CD14-positive monocyte (primary cell): ENCODE measurements around the gene EPSTI1. TPM values are rescaled to one million over a fixed set of nuclear protein-coding genes. Genes with fewer than 3 reads are reported as not detected.

Experiments used
- DNase-seq, 3 donors: peaks; one replicate each; pipeline ENCODE4 v3.0.0-alpha.2; 2011 to 2022
- H2AFZ ChIP-seq: 2 replicates; pipeline ENCODE4 v1.6.0; 2012; ENCODE audit warnings: mild to moderate bottlenecking, low read depth, low read length, inconsistent platforms; ENCODE audit not compliant: insufficient read depth, poor library complexity, severe bottlenecking
- H3K27ac ChIP-seq, 2 donors: 1 replicate in 1 of 2; 2 replicates in 1 of 2; pipeline ENCODE4 v1.5.1; 2012 to 2013; ENCODE audit warnings: low read length in 2 of 2, control low read depth in 1 of 2, inconsistent platforms in 1 of 2, low read depth in 1 of 2, mild to moderate bottlenecking in 1 of 2
- H3K27me3 ChIP-seq, 2 donors: one replicate each; pipeline versions ENCODE4 v1.6.0 to v1.6.1; 2011 to 2013; ENCODE audit warnings: low read length in 2 of 2; ENCODE audit not compliant: control insufficient read depth in 2 of 2, insufficient read depth in 2 of 2
- H3K36me3 ChIP-seq, 2 donors: replicated peaks in 1 of 2; 1 replicate in 1 of 2; 2 replicates in 1 of 2; pipeline versions ENCODE4 v1.5.1 to v1.6.1; 2012 to 2013; ENCODE audit warnings: low read length in 2 of 2, control low read depth in 1 of 2, inconsistent platforms in 1 of 2, mild to moderate bottlenecking in 1 of 2; ENCODE audit not compliant: insufficient read depth in 2 of 2, control insufficient read depth in 1 of 2
- H3K4me1 ChIP-seq, 2 donors: 1 replicate in 1 of 2; 2 replicates in 1 of 2; pipeline versions ENCODE4 v1.5.1 to v1.6.1; 2012 to 2013; ENCODE audit warnings: low read length in 2 of 2, control low read depth in 1 of 2, inconsistent platforms in 1 of 2, mild to moderate bottlenecking in 1 of 2, moderate library complexity in 1 of 2; ENCODE audit not compliant: insufficient read depth in 2 of 2, control insufficient read depth in 1 of 2
- H3K4me2 ChIP-seq: replicated peaks from 2 replicates; pipeline ENCODE3; 2012; ENCODE audit warnings: low read length, moderate library complexity, mild to moderate bottlenecking; ENCODE audit not compliant: poor library complexity, severe bottlenecking; ENCODE audit errors: extremely low read depth
- H3K4me3 ChIP-seq, 3 experiments: fragments of 200-600 bp in 1 of 3; sonication (generic) in 1 of 3; replicated peaks in 1 of 3; 1 replicate in 2 of 3; 2 replicates in 1 of 3; pipeline ENCODE4 v1.5.1; 2011 to 2013; ENCODE audit warnings: low read length in 3 of 3, mild to moderate bottlenecking in 3 of 3, control low read depth in 2 of 3, low read depth in 2 of 3, inconsistent platforms in 1 of 3, moderate library complexity in 1 of 3
- H3K79me2 ChIP-seq: 2 replicates; pipeline ENCODE4 v1.6.0; 2012; ENCODE audit warnings: mild to moderate bottlenecking, control low read depth, inconsistent platforms, low read length, moderate library complexity; ENCODE audit not compliant: insufficient read depth
- H3K9ac ChIP-seq: 2 replicates; pipeline ENCODE4 v1.6.0; 2017; ENCODE audit warnings: low read length, mild to moderate bottlenecking; ENCODE audit not compliant: insufficient read depth, poor library complexity, severe bottlenecking
- H3K9me3 ChIP-seq, 2 donors: replicated peaks in 1 of 2; 1 replicate in 1 of 2; 2 replicates in 1 of 2; pipeline versions ENCODE4 v1.5.1 to v1.6.1; 2012 to 2013; ENCODE audit warnings: low read length in 2 of 2, control low read depth in 1 of 2; ENCODE audit not compliant: control insufficient read depth in 1 of 2, insufficient read depth in 1 of 2
- H4K20me1 ChIP-seq: 2 replicates; pipeline ENCODE4 v1.6.0; 2012; ENCODE audit warnings: mild to moderate bottlenecking, low read length, control low read depth, moderate library complexity; ENCODE audit not compliant: insufficient read depth
- H3K27ac Mint-ChIP-seq, 7 donors: one replicate each; pipeline ENCODE4 v1.8.0; 2020; ENCODE audit warnings: mild to moderate bottlenecking in 7 of 7, mixed read lengths in 7 of 7, moderate library complexity in 6 of 7, inconsistent platforms in 2 of 7
- H3K27me3 Mint-ChIP-seq, 3 donors: one replicate each; pipeline ENCODE4 v1.8.0; 2021 to 2022; ENCODE audit warnings: low read depth in 3 of 3, mild to moderate bottlenecking in 3 of 3, mixed read lengths in 3 of 3, moderate library complexity in 3 of 3, inconsistent platforms in 1 of 3
- H3K36me3 Mint-ChIP-seq, 2 donors: one replicate each; pipeline ENCODE4 v1.8.0; 2020; ENCODE audit warnings: mixed read lengths in 2 of 2, inconsistent platforms in 1 of 2, mild to moderate bottlenecking in 1 of 2
- H3K4me1 Mint-ChIP-seq: one replicate; pipeline ENCODE4 v1.8.0; 2020; ENCODE audit warnings: mild to moderate bottlenecking, mixed read lengths
- H3K4me3 Mint-ChIP-seq, 2 donors: one replicate each; pipeline ENCODE4 v1.8.0; 2020; ENCODE audit warnings: mild to moderate bottlenecking in 2 of 2, mixed read lengths in 2 of 2, moderate library complexity in 1 of 2
- H3K9me3 Mint-ChIP-seq, 7 donors: one replicate each; pipeline ENCODE4 v1.8.0; 2020 to 2022; ENCODE audit warnings: mixed read lengths in 7 of 7, mild to moderate bottlenecking in 6 of 7, moderate library complexity in 6 of 7, inconsistent platforms in 2 of 7
- WGBS: methylation state at CpG from one replicate; pipeline ENCODE4 v1.1.5; 2013; ENCODE audit warnings: missing lambda C conversion rate; ENCODE audit not compliant: insufficient coverage; 5-methylcytosine and 5-hydroxymethylcytosine counted together
- intact Hi-C, 2 donors: fragments of 100-400 bp; cut with micrococcal nuclease; formaldehyde crosslinking; loops; one replicate each; pipeline versions ENCODE4 v1.15.0 to v1.15.1; 2023
- polyA plus RNA-seq, 3 donors: library from polyadenylated mRNA; depleted of rRNA in 1 of 3; unstranded in 2 of 3; stranded (reverse) in 1 of 3; fragments of 300-500 nt in 2 of 3; fragments of >200 nt in 1 of 3; fragmentation: Illumina TruSeq in 2 of 3; gene quantifications; 1 replicate in 2 of 3; 2 replicates in 1 of 3; pipeline ENCODE4 v1.2.3, GENCODE V29; 2012 to 2021
- TF ChIP-seq, protein P1 (sequence below): fragments of 200-600 bp; IDR thresholded peaks from one replicate; pipeline ENCODE4 v1.8.0; 2022; ENCODE audit warnings: antibody characterized with exemption, mild to moderate bottlenecking

EPSTI1 gene
- polyA plus RNA-seq, 3 donors = 14.6 to 19.9 (median 16.4) TPM

- intact Hi-C loops = no loop called here
- H3K9me3 Mint-ChIP-seq = peaks cover 0 to 4% (median 2%) of the 10 kb centered on the region in 7 donors
- H3K36me3 Mint-ChIP-seq = peaks cover 24 to 44% of the 10 kb centered on the region in 2 donors
Observed at GRCh38 chr13:42929886-42930535, 62.0 kb downstream of the EPSTI1 start.

GRCh38 chr13:42926555-42926954 lies 65.5 kb downstream of the EPSTI1 start:
- intact Hi-C loops = no loop called here
- WGBS = 100% methylated on average over 1 of the region's 2 CpGs
- no peak overlapping the region for H3K9ac ChIP-seq
- H2AFZ ChIP-seq = no peak overlapping the region
- Mint-ChIP-seq H3K4me1 (peaks cover 3% of the 10 kb centered on the region), H3K36me3 (peaks cover 31 to 53% of the 10 kb centered on the region in 2 donors), H3K4me3 (no peak overlapping the region), H3K27me3 (no peaks in the 10 kb centered on the region), H3K27ac (peak overlapping the region in 1 of 7 donors; percentile 60), H3K9me3 (peaks cover 0 to 6% (median 2%) of the 10 kb centered on the region in 7 donors)
- no peaks in the 10 kb centered on the region for H3K27me3 ChIP-seq
- H3K4me2 ChIP-seq = no peak overlapping the region
- H3K27ac ChIP-seq = no peak overlapping the region
- DNase-seq = no peak
- no peaks in the 10 kb centered on the region for H3K4me1 ChIP-seq
- H3K36me3 ChIP-seq = peaks cover 15 to 31% of the 10 kb centered on the region in 2 donors
- no peak overlapping the region for H3K4me3 ChIP-seq
- peaks cover 14% of the 10 kb centered on the region for H4K20me1 ChIP-seq
- TF ChIP-seq, protein P1, sequence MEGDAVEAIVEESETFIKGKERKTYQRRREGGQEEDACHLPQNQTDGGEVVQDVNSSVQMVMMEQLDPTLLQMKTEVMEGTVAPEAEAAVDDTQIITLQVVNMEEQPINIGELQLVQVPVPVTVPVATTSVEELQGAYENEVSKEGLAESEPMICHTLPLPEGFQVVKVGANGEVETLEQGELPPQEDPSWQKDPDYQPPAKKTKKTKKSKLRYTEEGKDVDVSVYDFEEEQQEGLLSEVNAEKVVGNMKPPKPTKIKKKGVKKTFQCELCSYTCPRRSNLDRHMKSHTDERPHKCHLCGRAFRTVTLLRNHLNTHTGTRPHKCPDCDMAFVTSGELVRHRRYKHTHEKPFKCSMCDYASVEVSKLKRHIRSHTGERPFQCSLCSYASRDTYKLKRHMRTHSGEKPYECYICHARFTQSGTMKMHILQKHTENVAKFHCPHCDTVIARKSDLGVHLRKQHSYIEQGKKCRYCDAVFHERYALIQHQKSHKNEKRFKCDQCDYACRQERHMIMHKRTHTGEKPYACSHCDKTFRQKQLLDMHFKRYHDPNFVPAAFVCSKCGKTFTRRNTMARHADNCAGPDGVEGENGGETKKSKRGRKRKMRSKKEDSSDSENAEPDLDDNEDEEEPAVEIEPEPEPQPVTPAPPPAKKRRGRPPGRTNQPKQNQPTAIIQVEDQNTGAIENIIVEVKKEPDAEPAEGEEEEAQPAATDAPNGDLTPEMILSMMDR = no peak
- no peaks in the 10 kb centered on the region for H3K9me3 ChIP-seq
- no peaks in the 10 kb centered on the region for H3K79me2 ChIP-seq

More at GRCh38 chr13:42929886-42930535, 62.0 kb downstream of the EPSTI1 start:
- H3K4me2 ChIP-seq = no peak overlapping the region
- TF ChIP-seq, protein P1 = no peak
- H3K4me1 Mint-ChIP-seq = no peaks in the 10 kb centered on the region
- no CpG with 5 or more reads among the region's 3 CpGs for WGBS
- H3K9me3 ChIP-seq = no peaks in the 10 kb centered on the region
- no peak for DNase-seq
- no peaks in the 10 kb centered on the region for H3K4me1 ChIP-seq
- no peak overlapping the region for H3K4me3 ChIP-seq
- no peaks in the 10 kb centered on the region for H3K27me3 ChIP-seq
- peaks cover 7% of the 10 kb centered on the region for H4K20me1 ChIP-seq
- H3K79me2 ChIP-seq = no peaks in the 10 kb centered on the region
- no peak overlapping the region for H3K4me3 Mint-ChIP-seq
- peaks cover 9 to 19% of the 10 kb centered on the region in 2 donors for H3K36me3 ChIP-seq
- H2AFZ ChIP-seq = no peak overlapping the region
- H3K27ac ChIP-seq = no peak overlapping the region
- no peaks in the 10 kb centered on the region for H3K27me3 Mint-ChIP-seq
- no peak overlapping the region for H3K9ac ChIP-seq
- no peak overlapping the region for H3K27ac Mint-ChIP-seq
